ENCODE results near the gene TTC23L. TPM values are rescaled to one million over a fixed set of nuclear protein-coding genes. Genes with fewer than 3 reads are reported as not detected.

Gene TTC23L
- total RNA-seq, 1 experiment from 2014 or later = 3.9 TPM

- DNase-seq = peak in 1 of 2 experiments; percentile 32
- ChIA-PET POLR2A (ENCODE audit: unreplicated experiment) (no interaction called here), CTCF (no interaction called here)
- no peak overlapping the region for H3K27ac ChIP-seq
- no peak overlapping the region for H2AFZ ChIP-seq
- TF ChIP-seq CTCF (conservative IDR thresholded peaks at IDR 0.05) = no peak
- H3K4me2 ChIP-seq = no peak overlapping the region
- H3K36me3 ChIP-seq (ENCODE audit: low read depth) = no peaks in the 10 kb centered on the region
- H3K27me3 ChIP-seq (ENCODE audit: insufficient read depth, low read depth) = no peaks in the 10 kb centered on the region
- H3K79me2 ChIP-seq (ENCODE audit: low read depth) = no peaks in the 10 kb centered on the region
- H3K4me1 ChIP-seq (replicated peaks; ENCODE audit: insufficient read depth) = peaks cover 6% of the 10 kb centered on the region
- intact Hi-C loops (cut with micrococcal nuclease; ENCODE audit: unreplicated experiment) = no loop called here
- H3F3A ChIP-seq (ENCODE audit: insufficient read depth, low read depth) = peaks cover 11% of the 10 kb centered on the region; the same call in 1 of the 2 replicates
- no peak overlapping the region for H3K4me3 ChIP-seq
- H3K9me2 ChIP-seq (ENCODE audit: insufficient read depth) = no peaks in the 10 kb centered on the region
- H3K9me3 ChIP-seq (ENCODE audit: insufficient read depth, low read depth) = no peaks in the 10 kb centered on the region
- no peaks in the 10 kb centered on the region for H4K20me1 ChIP-seq (ENCODE audit: insufficient read depth)
- no TSS peak for BruUV-seq (replicated peaks)
Measured at GRCh38 chr5:34842554-34842953, 3.6 kb downstream of the TTC23L start.

- Histone ChIP-seq H2AFZ (no peak overlapping the region), H4K20me1 (ENCODE audit: insufficient read depth) (no peaks in the 10 kb centered on the region), H3K9me2 (ENCODE audit: insufficient read depth) (no peaks in the 10 kb centered on the region), H3K36me3 (ENCODE audit: low read depth) (no peaks in the 10 kb centered on the region), H3K4me2 (no peak overlapping the region), H3K27ac (no peak overlapping the region), H3K9me3 (ENCODE audit: insufficient read depth, low read depth) (no peaks in the 10 kb centered on the region), H3K79me2 (ENCODE audit: low read depth) (no peaks in the 10 kb centered on the region), H3K4me3 (no peak overlapping the region), H3F3A (ENCODE audit: insufficient read depth, low read depth) (peaks cover 2% of the 10 kb centered on the region; the same call in 1 of the 2 replicates), H3K4me1 (replicated peaks; ENCODE audit: insufficient read depth) (peaks cover 6% of the 10 kb centered on the region), H3K27me3 (ENCODE audit: insufficient read depth, low read depth) (no peaks in the 10 kb centered on the region)
- DNase-seq = no peak
- ChIA-PET POLR2A (ENCODE audit: unreplicated experiment) (no interaction called here), CTCF (interaction anchor here (0.6 kb wide), 1 partner anchor 86 kb away, joined by 15 read pairs; no protein-coding TSS in a partner anchor)
- no peak for TF ChIP-seq EZH2 (IDR thresholded peaks at IDR 0.05; ENCODE audit: low read depth)
- no peak for TF ChIP-seq CTCF (conservative IDR thresholded peaks at IDR 0.05)
- intact Hi-C loops (cut with micrococcal nuclease; ENCODE audit: unreplicated experiment) = no loop called here
- BruUV-seq (replicated peaks) = no TSS peak
Measured at GRCh38 chr5:34843497-34843896, 4.5 kb downstream of the TTC23L start.

GRCh38 chr5:34844106-34844505, 5.1 kb downstream of the TTC23L start:
- Histone ChIP-seq H3K79me2 (ENCODE audit: low read depth) (no peaks in the 10 kb centered on the region), H3K4me2 (no peak overlapping the region), H3K27ac (no peak overlapping the region), H3F3A (ENCODE audit: insufficient read depth, low read depth) (no peaks in the 10 kb centered on the region), H3K9me3 (ENCODE audit: insufficient read depth, low read depth) (no peaks in the 10 kb centered on the region), H3K27me3 (ENCODE audit: insufficient read depth, low read depth) (no peaks in the 10 kb centered on the region), H3K4me3 (no peak overlapping the region), H4K20me1 (ENCODE audit: insufficient read depth) (no peaks in the 10 kb centered on the region), H2AFZ (no peak overlapping the region), H3K4me1 (replicated peaks; ENCODE audit: insufficient read depth) (peaks cover 6% of the 10 kb centered on the region), H3K36me3 (ENCODE audit: low read depth) (no peaks in the 10 kb centered on the region), H3K9me2 (ENCODE audit: insufficient read depth) (no peaks in the 10 kb centered on the region)
- ChIA-PET POLR2A (ENCODE audit: unreplicated experiment) (no interaction called here), CTCF (interaction anchor here (0.5 to 0.6 kb wide), 3 partner anchors 86 to 324 kb away, joined by 4 to 15 read pairs (median 5); no protein-coding TSS in a partner anchor)
- intact Hi-C loops (cut with micrococcal nuclease; ENCODE audit: unreplicated experiment) = no loop called here
- DNase-seq = peak in 1 of 2 experiments; percentile 18
- no TSS peak for BruUV-seq (replicated peaks)
- TF ChIP-seq CTCF (conservative IDR thresholded peaks at IDR 0.05) (no peak), EZH2 (IDR thresholded peaks at IDR 0.05; ENCODE audit: low read depth) (no peak)

Measured in PC-9 (cell line).